H1 (cell line): Measurements from ENCODE around the gene SZT2. TPM values are rescaled to one million over a fixed set of nuclear protein-coding genes. Genes with fewer than 3 reads are reported as not detected.

Source experiments
- CTCF ChIA-PET: fragments of 300-600 bp; sonication (Branson Sonifier 250); formaldehyde crosslinking; loops from one replicate; lab custom pipeline; 2021; ENCODE audit not compliant: partially characterized antibody; lab: Charles Lee
- POLR2A ChIA-PET: fragments of 300-600 bp; sonication (Branson Sonifier 250); formaldehyde crosslinking; loops from one replicate; lab custom pipeline; 2021; ENCODE audit warnings: inconsistent platforms; ENCODE audit not compliant: partially characterized antibody; lab: Charles Lee
- DNase-seq, 2 experiments: peaks; one replicate each; pipeline versions ENCODE4 v3.0.0 to v3.0.0-alpha.2; 2010 to 2022; ENCODE audit warnings: low spot score in 2 of 2, low read depth in 1 of 2, mixed read lengths in 1 of 2
- FAIRE-seq: peaks from 2 replicates; lab custom pipeline; 2011; peaks lifted over from hg19 to GRCh38; lab: Jason Lieb, UNC
- H2AFZ ChIP-seq: 2 replicates; pipeline ENCODE4 v1.8.1; 2012; ENCODE audit warnings: low read length, inconsistent platforms
- H2AK5ac ChIP-seq: 2 replicates; pipeline ENCODE4 v1.6.1; 2013; ENCODE audit warnings: low read depth, low read length
- H2BK120ac ChIP-seq: replicated peaks from 2 replicates; pipeline ENCODE3; 2013; ENCODE audit warnings: low read depth, low read length, inconsistent platforms
- H2BK12ac ChIP-seq: 2 replicates; pipeline ENCODE4 v1.6.1; 2013; ENCODE audit warnings: low read depth, low read length
- H2BK15ac ChIP-seq: 2 replicates; pipeline ENCODE4 v1.6.1; 2013; ENCODE audit warnings: low read length
- H2BK20ac ChIP-seq: 2 replicates; pipeline ENCODE4 v1.6.1; 2013; ENCODE audit warnings: low read length
- H2BK5ac ChIP-seq: 2 replicates; pipeline ENCODE4 v1.6.1; 2013; ENCODE audit warnings: low read depth, low read length
- H3K14ac ChIP-seq: 2 replicates; pipeline ENCODE4 v1.6.1; 2013; ENCODE audit warnings: inconsistent platforms; ENCODE audit not compliant: insufficient read length
- H3K18ac ChIP-seq: 2 replicates; pipeline ENCODE4 v1.6.1; 2013; ENCODE audit warnings: low read length; ENCODE audit errors: extremely low read depth
- H3K23ac ChIP-seq: 2 replicates; pipeline ENCODE4 v1.6.1; 2013; ENCODE audit warnings: inconsistent platforms; ENCODE audit not compliant: insufficient read length
- H3K23me2 ChIP-seq: 2 replicates; pipeline ENCODE4 v1.6.1; 2013; ENCODE audit warnings: low read depth, low read length
- H3K27ac ChIP-seq: 2 replicates; pipeline ENCODE4 v1.6.1; 2011; ENCODE audit warnings: low read depth, low read length, inconsistent platforms
- H3K27me3 ChIP-seq, 4 experiments: replicated peaks in 1 of 4; 1 replicate in 1 of 4; 2 replicates in 3 of 4; pipeline versions ENCODE4 v1.6.1 to v1.8.1; 2011 to 2013; ENCODE audit warnings: low read length in 3 of 4, mild to moderate bottlenecking in 3 of 4, inconsistent platforms in 2 of 4, mixed read lengths in 2 of 4, moderate library complexity in 1 of 4; ENCODE audit not compliant: control insufficient read depth in 3 of 4, insufficient read depth in 3 of 4; ENCODE audit errors: extremely low read depth in 1 of 4
- H3K36me3 ChIP-seq, 4 experiments: 2 replicates each; pipeline versions ENCODE4 v1.6.1 to v1.8.1; 2011 to 2013; ENCODE audit warnings: mild to moderate bottlenecking in 4 of 4, low read length in 3 of 4, moderate library complexity in 2 of 4, control low read depth in 1 of 4, inconsistent platforms in 1 of 4; ENCODE audit not compliant: insufficient read depth in 4 of 4, control insufficient read depth in 2 of 4
- H3K4ac ChIP-seq: replicated peaks from 2 replicates; pipeline ENCODE3; 2013; ENCODE audit warnings: low read length, low read depth, mixed read lengths, inconsistent platforms; ENCODE audit not compliant: insufficient read length
- H3K4me1 ChIP-seq, 4 experiments: replicated peaks in 1 of 4; 1 replicate in 1 of 4; 2 replicates in 3 of 4; pipeline versions ENCODE4 v1.6.1 to v1.8.1; 2011 to 2013; ENCODE audit warnings: low read length in 3 of 4, inconsistent platforms in 2 of 4, mixed read lengths in 1 of 4; ENCODE audit not compliant: insufficient read depth in 4 of 4, control insufficient read depth in 3 of 4
- H3K4me2 ChIP-seq, 2 experiments: 2 replicates each; pipeline versions ENCODE4 v1.6.1 to v1.8.1; 2011 to 2013; ENCODE audit warnings: low read depth in 2 of 2, low read length in 2 of 2, control low read depth in 1 of 2, inconsistent platforms in 1 of 2, mild to moderate bottlenecking in 1 of 2; ENCODE audit not compliant: insufficient read depth in 1 of 2
- H3K4me3 ChIP-seq, 4 experiments: fragments of 200-600, 300-600 bp in 1 of 4; sonication (generic), shearing (Covaris generic), sonication (Bioruptor Twin) in 1 of 4; 2 replicates each; pipeline versions ENCODE4 v1.5.1 to v1.8.1; 2011 to 2016; ENCODE audit warnings: low read length in 4 of 4, low read depth in 3 of 4, control low read depth in 2 of 4, inconsistent platforms in 2 of 4, mild to moderate bottlenecking in 2 of 4, mixed read lengths in 1 of 4, moderate library complexity in 1 of 4; ENCODE audit not compliant: insufficient read depth in 2 of 4; ENCODE audit errors: extremely low read depth in 1 of 4
- H3K56ac ChIP-seq: replicated peaks from 2 replicates; pipeline ENCODE3; 2013; ENCODE audit warnings: low read depth, mild to moderate bottlenecking, mixed read lengths, low read length, inconsistent platforms; ENCODE audit not compliant: insufficient read length
- H3K79me1 ChIP-seq: 2 replicates; pipeline ENCODE4 v1.6.1; 2013; ENCODE audit warnings: low read depth, low read length, control low read depth
- H3K79me2 ChIP-seq, 2 experiments: 2 replicates each; pipeline versions ENCODE4 v1.6.1 to v1.8.1; 2012 to 2013; ENCODE audit warnings: low read length in 2 of 2, mild to moderate bottlenecking in 2 of 2, inconsistent platforms in 1 of 2; ENCODE audit not compliant: insufficient read depth in 2 of 2, control insufficient read depth in 1 of 2
- H3K9ac ChIP-seq, 4 experiments: replicated peaks in 1 of 4; 1 replicate in 1 of 4; 2 replicates in 3 of 4; pipeline versions ENCODE4 v1.6.1 to v1.8.1; 2011 to 2013; ENCODE audit warnings: low read depth in 3 of 4, low read length in 3 of 4, control low read depth in 2 of 4, mild to moderate bottlenecking in 2 of 4, moderate library complexity in 2 of 4, inconsistent platforms in 1 of 4; ENCODE audit errors: extremely low read depth in 1 of 4
- H3K9me3 ChIP-seq, 2 experiments: 2 replicates each; pipeline versions ENCODE4 v1.6.1 to v1.8.1; 2012 to 2013; ENCODE audit warnings: mild to moderate bottlenecking in 2 of 2, moderate library complexity in 2 of 2, control low read depth in 1 of 2, inconsistent platforms in 1 of 2, low read depth in 1 of 2, low read length in 1 of 2, mixed read lengths in 1 of 2; ENCODE audit not compliant: insufficient read depth in 2 of 2
- H4K20me1 ChIP-seq, 2 experiments: replicated peaks in 1 of 2; 2 replicates each; pipeline versions ENCODE3 to v1.8.1; 2011 to 2013; ENCODE audit warnings: inconsistent platforms in 2 of 2, low read length in 2 of 2, mild to moderate bottlenecking in 1 of 2; ENCODE audit not compliant: insufficient read depth in 2 of 2, control insufficient read depth in 1 of 2
- H4K5ac ChIP-seq: 2 replicates; pipeline ENCODE4 v1.6.1; 2013; ENCODE audit warnings: low read length, low read depth, mixed read lengths, inconsistent platforms; ENCODE audit not compliant: insufficient read length
- H4K8ac ChIP-seq: 2 replicates; pipeline ENCODE4 v1.8.0; 2013; ENCODE audit warnings: mild to moderate bottlenecking, moderate library complexity, low read length, inconsistent platforms; ENCODE audit not compliant: insufficient read depth; ENCODE audit errors: extremely low read depth
- H4K91ac ChIP-seq: replicated peaks from 2 replicates; pipeline ENCODE3; 2013; ENCODE audit warnings: low read length, mixed read lengths, inconsistent platforms; ENCODE audit not compliant: insufficient read length
- ATF3 ChIP-seq: IDR thresholded peaks from 2 replicates; pipeline ENCODE4 v1.6.1; 2011; ENCODE audit warnings: low read depth, mild to moderate bottlenecking, low read length; ENCODE audit not compliant: insufficient read depth
- CTBP2 ChIP-seq: IDR thresholded peaks from 2 replicates; pipeline ENCODE4 v1.7.0; 2011; ENCODE audit warnings: borderline replicate concordance, mild to moderate bottlenecking, moderate library complexity, mixed read lengths, low read length; ENCODE audit not compliant: insufficient read depth, insufficient read length
- EP300 ChIP-seq, 2 experiments: IDR thresholded peaks; 1 replicate in 1 of 2; 2 replicates in 1 of 2; pipeline ENCODE4 v1.6.1; 2011 to 2012; ENCODE audit warnings: low read depth in 2 of 2, low read length in 2 of 2, mild to moderate bottlenecking in 2 of 2, borderline replicate concordance in 1 of 2, inconsistent platforms in 1 of 2, moderate library complexity in 1 of 2
- KDM1A ChIP-seq: fragments of 200-600, 300-600 bp; sonication (generic); IDR thresholded peaks from 2 replicates; pipeline ENCODE4 v1.7.1; 2016; ENCODE audit warnings: mild to moderate bottlenecking, low read length, borderline replicate concordance
- RBBP5 ChIP-seq: IDR thresholded peaks from 2 replicates; pipeline ENCODE4 v1.7.1; 2012; ENCODE audit warnings: low read depth, mild to moderate bottlenecking, inconsistent platforms, low read length, moderate library complexity, borderline replicate concordance
- RXRA ChIP-seq: IDR thresholded peaks from 2 replicates; pipeline ENCODE4 v1.6.1; 2011; ENCODE audit warnings: low read depth, mild to moderate bottlenecking, low read length, moderate library complexity; ENCODE audit not compliant: insufficient read depth
- SIRT6 ChIP-seq: IDR thresholded peaks from one replicate; pipeline ENCODE4 v1.7.1; 2012; ENCODE audit warnings: low read length, inconsistent platforms
- TBP ChIP-seq: IDR thresholded peaks from 2 replicates; pipeline ENCODE4 v1.6.1; 2011; ENCODE audit warnings: low read depth, low read length, improper control_type of control experiment
- TEAD4 ChIP-seq: IDR thresholded peaks from 2 replicates; pipeline ENCODE4 v1.6.1; 2012; ENCODE audit warnings: low read depth, low read length, inconsistent platforms, mixed read lengths
- WGBS, 2 experiments: shearing (Covaris generic) in 1 of 2; methylation state at CpG; one replicate each; pipeline versions ENCODE4 v1.1.6 to v1.1.7; 2013 to 2015; ENCODE audit warnings: low lambda C conversion rate in 2 of 2, mixed read lengths in 2 of 2, inconsistent platforms in 1 of 2, low coverage in 1 of 2, missing lambda C conversion rate in 1 of 2; ENCODE audit not compliant: insufficient replicate concordance in 2 of 2, insufficient coverage in 1 of 2, insufficient read length in 1 of 2; ENCODE audit errors: extremely low coverage in 1 of 2, missing lambda C conversion rate in 1 of 2; 5-methylcytosine and 5-hydroxymethylcytosine counted together
- polyA plus RNA-seq, 7 experiments: library from polyadenylated mRNA; depleted of rRNA in 3 of 7; stranded (reverse) in 5 of 7; unstranded in 2 of 7; fragments of >200 nt in 5 of 7; fragments of 200-250 nt in 2 of 7; gene quantifications; 1 replicate in 5 of 7; 2 replicates in 1 of 7; 4 replicates in 1 of 7; pipeline versions ENCODE4 v1.2.1 to v1.2.3, GENCODE V29; 2011 to 2013; ENCODE audit warnings: missing spikeins in 2 of 7, mixed read lengths in 2 of 7
- total RNA-seq: library from RNA; stranded (reverse); fragmentation: NEBNext Ultra II Directional; extraction: Animal tissue kit (Norgen Biotek cat#: 25700); gene quantifications from 2 replicates; pipeline ENCODE4 v1.2.1, GENCODE V29; 2021
- TF ChIP-seq, protein P1 (sequence below): IDR thresholded peaks from 2 replicates; pipeline ENCODE4 v1.6.1; 2011; ENCODE audit warnings: low read length, improper control_type of control experiment

The SZT2 gene
- total and polyA plus RNA-seq, 2 of the 8 experiments (the other 6 are each of a cell fraction or from before 2014, with no cell fraction given), result 4.7 to 12.9 TPM

GRCh38 chr1:43468414-43468813, 78.7 kb downstream of the SZT2 start:
- no peak overlapping the region for H2BK12ac ChIP-seq
- H2BK5ac ChIP-seq, result no peak overlapping the region
- H3K18ac ChIP-seq, result no peak overlapping the region
- no peak overlapping the region for H4K8ac ChIP-seq
- no peaks in the 10 kb centered on the region for H3K36me3 ChIP-seq
- no peak overlapping the region for H2BK20ac ChIP-seq
- POLR2A ChIA-PET, result interaction anchor here (0.7 to 1.2 kb wide), 3 partner anchors 13 to 30 kb away, joined by 3 to 4 read pairs (median 4); partner anchors contain the start of gene HYI
- H3K4me1 ChIP-seq, result no peaks in the 10 kb centered on the region
- no peak overlapping the region for H3K9ac ChIP-seq
- H2BK15ac ChIP-seq, result no peak overlapping the region
- no peak overlapping the region for H3K4me2 ChIP-seq
- no peak overlapping the region for H3K4ac ChIP-seq
- FAIRE-seq, result no peak
- H2AK5ac ChIP-seq, result no peak overlapping the region
- no peak overlapping the region for H4K91ac ChIP-seq
- CTCF ChIA-PET, result interaction anchor here (0.7 to 0.8 kb wide), 2 partner anchors 11 to 242 kb away, joined by 3 read pairs; no protein-coding TSS in a partner anchor
- no peaks in the 10 kb centered on the region for H3K23me2 ChIP-seq
- H3K23ac ChIP-seq, result no peak overlapping the region
- H3K79me1 ChIP-seq, result no peaks in the 10 kb centered on the region
- H3K27ac ChIP-seq, result no peak overlapping the region
- H2BK120ac ChIP-seq, result no peak overlapping the region
- no peak overlapping the region for H2AFZ ChIP-seq
- no peaks in the 10 kb centered on the region for H4K20me1 ChIP-seq
- H3K9me3 ChIP-seq, result no peaks in the 10 kb centered on the region
- no peak for DNase-seq
- no peaks in the 10 kb centered on the region for H3K27me3 ChIP-seq
- H3K14ac ChIP-seq, result no peak overlapping the region
- no peaks in the 10 kb centered on the region for H3K79me2 ChIP-seq
- H3K56ac ChIP-seq, result no peak overlapping the region
- no peak overlapping the region for H4K5ac ChIP-seq
- 81% methylated on average over 3 of the region's 3 CpGs; no CpG with 5 or more reads in 1 of the 2 experiments for WGBS, 2 experiments
- no peak overlapping the region for H3K4me3 ChIP-seq
- no peak for TF ChIP-seq TEAD4
- no peak for TF ChIP-seq KDM1A
- no peak for TF ChIP-seq ATF3
- TF ChIP-seq RXRA, result no peak
- TF ChIP-seq CTBP2, result no peak
- TF ChIP-seq RBBP5, result no peak
- TF ChIP-seq SIRT6, result no peak
- TF ChIP-seq EP300 (IDR thresholded peaks at IDR 0.05; ENCODE audit: borderline replicate concordance in 1 of 2, low read depth in 2 of 2, low read length in 2 of 2), result no peak
- TF ChIP-seq, protein P1, sequence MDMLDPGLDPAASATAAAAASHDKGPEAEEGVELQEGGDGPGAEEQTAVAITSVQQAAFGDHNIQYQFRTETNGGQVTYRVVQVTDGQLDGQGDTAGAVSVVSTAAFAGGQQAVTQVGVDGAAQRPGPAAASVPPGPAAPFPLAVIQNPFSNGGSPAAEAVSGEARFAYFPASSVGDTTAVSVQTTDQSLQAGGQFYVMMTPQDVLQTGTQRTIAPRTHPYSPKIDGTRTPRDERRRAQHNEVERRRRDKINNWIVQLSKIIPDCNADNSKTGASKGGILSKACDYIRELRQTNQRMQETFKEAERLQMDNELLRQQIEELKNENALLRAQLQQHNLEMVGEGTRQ, result no peak
- no peak for TF ChIP-seq TBP
